ENCODE measurements around the gene VGLL2.

VGLL2 gene

DNA sequence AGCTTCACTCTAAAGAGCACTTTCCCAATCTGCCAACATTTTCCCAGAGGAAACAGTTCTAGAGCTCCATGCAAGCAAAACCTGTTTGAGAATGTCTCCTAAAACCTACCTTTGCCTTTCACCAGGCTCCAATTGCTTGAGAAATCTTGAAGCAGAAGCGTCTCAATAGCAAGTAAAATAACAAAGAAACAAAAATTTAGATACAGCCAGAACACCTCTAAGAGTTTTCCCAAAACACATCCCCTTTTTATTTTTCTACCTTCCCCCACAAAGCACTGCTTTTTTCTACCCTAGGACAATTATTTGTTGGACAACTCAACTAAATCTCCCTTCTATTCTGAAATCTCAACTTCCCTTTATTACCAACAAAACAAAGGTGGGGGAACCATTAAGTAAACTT lies 3.6 kb downstream of the VGLL2 start:
- no peak for DNase-seq (ENCODE audit: low spot score)

DNA sequence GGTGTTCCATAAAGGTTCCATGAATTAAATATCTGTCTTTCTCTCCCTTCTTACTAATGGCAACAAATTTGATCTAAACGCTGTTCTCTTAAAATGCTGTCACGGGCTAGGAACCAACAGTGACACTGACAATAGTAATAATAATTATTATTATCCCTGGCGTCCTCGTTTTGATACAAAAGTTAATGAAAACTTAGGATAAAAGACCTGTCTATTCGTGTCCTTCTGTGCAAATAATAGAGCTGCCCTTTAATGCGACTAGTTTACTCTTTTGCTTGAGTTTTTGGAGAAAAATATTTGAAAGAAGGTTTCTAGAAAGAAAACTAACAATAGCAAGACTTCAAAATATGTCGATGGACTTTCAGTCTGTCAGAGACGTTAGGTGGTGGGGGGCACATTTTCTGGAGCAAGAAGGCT lies 4.3 kb downstream of the VGLL2 start:
- DNase-seq (ENCODE audit: low spot score): no peak

DNA sequence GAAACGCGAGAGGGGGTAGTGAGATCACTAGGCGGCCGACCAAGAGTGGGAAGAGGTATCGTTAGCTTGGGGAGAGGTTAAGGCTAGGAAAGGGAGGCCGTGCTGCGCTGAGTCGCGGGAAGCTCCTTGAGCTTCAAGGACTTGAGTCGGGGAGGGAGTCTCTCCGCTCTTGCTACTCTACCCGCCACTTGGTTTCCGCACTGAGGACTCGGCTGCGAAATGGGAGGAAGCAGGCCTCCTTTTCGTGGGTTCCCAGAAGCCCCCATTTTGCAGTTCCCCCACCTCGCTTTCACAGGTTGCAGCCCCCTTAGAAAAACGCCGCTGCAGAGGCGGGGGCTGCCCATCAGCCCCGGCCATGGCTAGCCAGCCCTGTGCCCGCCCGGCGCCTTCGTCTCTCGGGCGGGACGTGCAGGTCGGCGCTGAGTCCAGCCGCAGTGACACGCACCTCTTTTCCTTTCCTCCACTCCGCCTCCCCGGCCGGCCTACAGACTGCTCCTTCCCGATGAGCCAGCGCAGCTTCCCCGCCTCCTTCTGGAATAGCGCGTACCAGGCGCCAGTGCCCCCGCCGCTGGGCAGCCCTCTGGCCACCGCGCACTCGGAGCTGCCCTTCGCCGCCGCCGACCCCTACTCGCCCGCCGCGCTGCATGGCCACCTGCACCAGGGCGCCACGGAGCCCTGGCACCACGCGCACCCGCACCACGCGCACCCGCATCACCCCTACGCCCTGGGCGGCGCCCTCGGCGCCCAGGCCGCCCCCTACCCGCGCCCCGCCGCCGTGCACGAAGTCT lies 4.9 kb downstream of the VGLL2 start:
- DNase-seq (ENCODE audit: low spot score): no peak

DNA sequence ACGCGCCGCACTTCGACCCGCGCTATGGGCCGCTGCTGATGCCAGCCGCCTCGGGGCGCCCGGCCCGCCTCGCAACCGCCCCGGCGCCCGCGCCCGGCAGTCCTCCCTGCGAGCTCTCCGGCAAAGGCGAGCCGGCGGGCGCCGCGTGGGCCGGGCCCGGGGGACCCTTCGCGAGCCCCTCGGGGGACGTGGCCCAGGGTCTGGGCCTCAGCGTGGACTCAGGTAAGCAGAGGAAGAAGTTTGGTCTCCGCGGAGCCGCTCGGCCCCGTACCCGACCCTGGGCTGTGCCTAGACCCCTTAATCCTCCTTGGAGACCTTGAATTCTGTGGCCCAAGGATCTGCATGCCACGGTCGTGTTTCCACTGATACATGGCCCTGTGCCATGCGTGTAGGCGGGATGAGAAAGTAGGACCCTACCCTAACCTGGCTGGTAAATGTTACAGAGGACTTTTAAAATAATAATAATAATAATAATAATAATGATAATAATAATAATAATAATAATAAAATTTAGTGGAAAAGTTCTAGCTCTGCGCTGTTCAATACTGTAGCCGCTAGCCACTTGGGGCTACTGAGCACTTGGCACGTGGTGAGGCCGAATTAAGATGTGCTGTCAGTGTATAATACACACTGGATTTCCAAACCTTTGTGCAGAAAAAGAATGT lies 5.6 kb downstream of the VGLL2 start:
- no peak for DNase-seq (ENCODE audit: low spot score)

DNA sequence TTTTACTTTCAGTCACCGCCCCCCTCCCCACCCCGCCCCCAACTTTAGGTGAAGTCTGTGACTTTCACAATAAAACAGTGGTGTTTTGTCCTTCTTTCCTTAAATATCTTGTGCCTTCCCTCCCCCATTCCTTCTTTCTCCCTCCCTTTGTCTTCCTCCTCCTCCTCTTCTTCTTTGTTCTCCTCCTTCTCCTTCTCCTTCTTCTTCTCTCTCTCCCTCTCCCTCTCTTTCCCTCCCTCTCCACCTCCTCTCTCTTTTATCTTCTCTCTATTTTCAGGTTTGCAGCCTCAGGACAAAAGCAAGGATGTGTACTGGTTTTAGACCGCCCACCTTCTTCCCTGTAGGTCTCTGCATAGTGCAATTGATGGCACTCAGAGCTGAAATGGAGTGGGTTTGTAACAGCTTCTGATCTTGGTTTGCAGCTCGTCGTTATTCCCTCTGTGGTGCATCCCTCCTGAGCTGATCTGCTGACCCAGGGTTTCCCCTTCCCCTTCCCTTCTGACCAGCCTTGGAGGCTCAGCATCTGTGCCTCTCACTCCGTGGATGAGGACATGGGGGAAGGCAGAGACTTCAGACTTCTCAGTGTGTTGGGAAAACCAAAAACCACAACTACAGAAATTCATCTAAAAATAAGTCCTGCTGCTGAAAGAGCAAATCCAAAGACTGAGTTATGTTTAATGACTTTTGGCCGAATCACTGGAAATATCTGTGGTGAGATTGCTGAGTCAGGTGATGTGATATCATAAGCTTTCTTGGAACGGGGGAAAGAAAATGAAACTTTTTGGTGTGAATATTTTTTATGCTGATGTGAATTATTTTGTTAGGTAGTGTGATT lies 6.9 kb downstream of the VGLL2 start:
- no peak for DNase-seq (ENCODE audit: low spot score)

DNA sequence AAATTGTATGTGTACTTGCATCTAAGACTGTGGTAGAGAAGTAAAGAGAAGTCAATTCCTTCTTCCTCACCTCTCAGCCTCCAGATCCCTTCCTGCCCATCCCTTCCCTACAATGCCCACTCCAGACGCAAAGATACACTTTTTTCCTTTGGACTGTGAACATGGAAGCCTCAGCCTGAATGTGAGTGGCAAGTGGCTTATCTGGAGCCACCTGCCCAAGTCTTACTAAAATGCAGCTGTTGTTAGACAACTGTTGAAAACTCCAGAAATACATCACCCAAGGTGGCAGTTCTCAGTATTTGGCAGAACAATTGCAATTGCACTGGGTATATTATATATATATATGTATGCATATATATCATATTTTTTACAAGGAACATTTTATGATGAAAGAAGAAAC lies 7.5 kb downstream of the VGLL2 start:
- no peak for DNase-seq (ENCODE audit: low spot score)

DNA sequence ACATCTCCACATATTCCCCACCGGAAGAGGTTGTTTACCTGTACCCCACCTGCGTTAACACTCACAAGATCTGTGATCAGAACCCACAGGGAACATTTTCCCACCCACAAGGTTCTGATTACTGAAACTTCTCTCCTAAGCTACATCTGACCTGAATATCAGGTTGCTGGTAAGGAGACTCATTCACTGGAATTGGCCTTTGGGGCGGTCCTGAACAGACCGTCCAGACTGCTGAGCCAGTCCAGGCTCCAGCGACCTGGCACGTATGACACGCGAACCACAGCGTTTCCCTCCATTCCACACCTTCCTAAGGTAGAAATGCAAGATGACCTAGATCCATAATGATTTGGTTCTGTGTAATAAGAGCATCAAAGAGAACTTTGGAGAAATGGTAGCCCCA lies 9.8 kb downstream of the VGLL2 start:
- no peak for DNase-seq (ENCODE audit: low spot score)

DNA sequence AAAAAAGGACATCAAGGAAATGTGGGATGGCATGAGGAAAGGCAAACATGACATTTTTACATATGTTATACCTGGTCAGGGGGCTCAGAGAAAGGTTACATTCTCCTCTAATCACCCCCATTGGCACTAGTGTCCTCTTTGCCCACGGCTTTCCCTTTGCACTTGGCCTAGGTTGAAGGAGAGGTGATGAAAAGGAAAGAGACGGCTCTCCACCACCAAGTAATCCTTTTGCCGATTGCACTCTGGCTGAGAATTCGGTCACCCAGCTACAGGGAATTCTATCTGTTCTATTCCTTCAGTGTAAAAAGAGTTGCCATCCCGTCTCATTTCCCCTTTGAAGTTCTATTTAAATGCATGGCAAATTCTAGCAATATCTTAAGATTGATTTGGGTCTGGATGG lies 10.4 kb downstream of the VGLL2 start:
- no peak for DNase-seq (ENCODE audit: low spot score)

DNA sequence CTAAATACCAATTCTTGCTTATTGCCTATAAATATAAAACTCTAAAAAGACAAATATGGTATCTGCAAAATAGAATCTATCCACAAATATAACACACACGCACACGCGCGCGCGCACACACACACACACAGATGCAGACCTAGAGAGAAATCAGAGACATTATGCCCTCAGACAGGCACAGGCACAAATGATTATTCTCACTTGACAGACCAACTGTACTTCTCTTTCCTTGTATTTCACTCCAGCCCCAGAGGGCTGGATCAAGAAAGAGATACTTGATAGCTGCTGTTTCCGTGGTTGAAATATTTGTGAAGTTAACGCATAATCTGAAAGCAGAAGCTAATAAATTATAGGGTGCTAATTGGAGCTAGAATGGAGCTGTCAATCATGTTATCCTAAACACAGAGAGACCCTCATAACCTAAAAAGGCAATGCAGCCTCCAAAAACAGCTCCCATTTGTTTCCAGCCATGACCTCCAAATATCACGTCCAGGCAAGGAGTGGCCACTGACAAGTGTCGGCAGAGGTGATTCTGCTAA lies 11.5 kb downstream of the VGLL2 start:
- DNase-seq (ENCODE audit: low spot score): no peak

DNA sequence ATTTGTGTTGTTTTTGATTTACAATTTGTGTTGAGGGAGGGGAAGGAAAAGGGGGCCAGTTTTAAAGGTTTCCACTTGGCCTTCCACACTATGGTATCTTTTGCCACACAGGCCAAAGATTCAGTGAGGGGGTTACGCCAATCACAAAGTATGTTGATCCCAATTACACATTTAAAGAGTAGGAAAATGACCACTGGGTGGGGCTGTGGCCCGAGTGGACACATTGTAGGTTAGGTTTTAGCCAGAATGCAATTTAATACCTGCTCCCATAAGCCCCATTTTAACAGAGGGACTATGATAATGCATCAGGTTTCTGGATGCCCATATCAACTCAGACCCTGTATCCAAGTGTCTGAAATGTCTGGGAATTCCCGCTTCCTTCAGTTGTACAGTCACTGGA lies 15.6 kb downstream of the VGLL2 start:
- no peak for DNase-seq (ENCODE audit: low spot score)

DNA sequence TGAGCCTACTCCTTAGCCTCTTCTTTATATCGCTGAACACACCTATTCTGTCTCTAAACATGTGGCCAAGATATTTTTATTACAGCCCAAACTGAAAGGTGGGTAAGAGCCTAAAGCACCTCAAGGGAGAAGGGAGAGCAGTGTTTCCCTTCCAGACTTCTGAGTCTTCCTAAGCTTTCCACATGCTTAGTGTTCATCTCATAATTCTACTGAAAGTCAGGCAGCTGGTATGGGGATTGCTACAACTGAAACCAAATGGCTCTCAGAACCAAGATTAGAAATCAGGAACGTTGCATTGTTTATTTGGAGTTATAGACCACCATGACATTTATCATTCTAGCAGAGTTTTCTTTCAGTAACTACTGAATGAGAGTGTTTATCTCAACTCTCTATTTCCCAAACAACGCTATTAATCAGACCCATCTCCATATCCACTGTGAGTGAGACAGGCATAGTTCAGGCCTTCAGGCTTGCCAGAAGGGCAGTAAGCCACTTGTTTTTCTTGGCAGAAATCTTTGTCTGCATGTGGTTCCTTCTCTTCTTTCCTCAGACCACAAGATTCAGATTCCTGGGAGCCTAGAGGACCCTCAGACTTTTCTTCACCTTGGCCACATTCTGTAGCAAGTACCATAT lies 22.8 kb downstream of the VGLL2 start:
- no peak for DNase-seq (ENCODE audit: low spot score)

DNA sequence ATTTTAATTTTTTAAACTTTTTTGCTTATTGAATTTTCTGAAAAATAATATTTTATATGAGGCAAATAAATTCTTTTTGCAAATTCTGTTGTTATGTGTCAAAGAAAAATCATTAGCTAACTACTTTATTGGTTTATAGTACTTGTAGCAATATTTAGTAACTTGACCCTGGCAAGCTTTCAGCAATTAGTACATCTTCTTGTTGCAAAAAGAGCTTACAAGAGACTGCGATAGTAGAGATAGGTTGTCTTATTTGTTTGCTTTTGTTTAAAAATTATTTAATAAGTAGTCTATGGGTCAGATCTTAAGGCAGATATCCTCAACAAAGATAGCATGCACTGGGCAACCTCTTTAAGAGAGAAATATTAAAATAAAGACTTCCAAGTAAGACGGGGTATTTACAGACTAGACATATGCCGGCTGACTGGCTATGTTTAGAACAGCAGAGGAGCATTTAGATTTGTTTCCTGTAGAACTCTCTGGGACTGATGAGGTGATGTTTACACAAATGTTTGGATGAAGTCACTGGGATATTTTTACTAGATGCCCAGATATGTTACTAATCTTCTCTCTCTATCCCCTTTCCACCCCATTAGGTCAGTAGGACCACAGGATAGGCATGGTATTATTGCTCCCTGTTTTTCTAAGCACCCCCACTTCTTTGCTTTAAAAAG lies 25.0 kb downstream of the VGLL2 start:
- no peak for DNase-seq (ENCODE audit: low spot score)

DNA sequence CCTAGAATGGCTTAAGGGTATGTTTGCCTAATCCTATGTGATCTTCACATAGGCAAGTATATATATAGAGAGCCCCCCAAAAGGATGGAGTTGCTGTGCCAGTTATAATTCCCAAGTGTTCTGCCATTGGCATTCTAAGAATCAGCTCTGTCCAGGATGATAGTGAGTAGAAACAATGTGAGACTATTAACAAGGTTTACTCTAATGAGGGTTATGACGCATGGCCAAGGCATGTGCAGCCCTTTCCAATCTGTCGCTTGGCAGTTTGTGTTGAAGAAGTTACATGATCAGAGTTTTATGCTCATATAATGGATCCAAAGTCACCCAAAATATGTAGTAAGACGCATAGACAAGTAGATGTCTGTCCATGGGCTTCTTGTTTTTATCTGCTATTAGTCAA lies 33.6 kb downstream of the VGLL2 start:
- DNase-seq (ENCODE audit: low spot score): no peak

DNA sequence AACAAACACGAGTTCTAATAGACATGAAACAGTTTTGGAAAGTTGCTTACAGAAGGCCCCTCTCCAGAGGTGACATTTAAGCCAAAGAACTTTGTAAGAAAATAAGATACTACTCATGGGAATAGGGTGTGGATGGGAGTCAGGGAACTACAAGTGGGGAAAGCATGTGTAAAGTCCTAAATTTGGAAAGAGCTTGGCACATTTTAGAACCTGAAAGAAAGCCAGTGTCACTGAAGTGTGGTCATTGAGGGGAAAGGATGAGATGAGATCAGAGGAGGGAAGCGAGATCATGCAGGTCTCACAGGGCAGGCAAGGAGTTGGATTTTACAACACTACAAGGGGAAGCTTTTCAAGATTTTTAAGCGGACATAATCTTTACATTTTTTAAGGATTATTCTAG lies 38.0 kb downstream of the VGLL2 start:
- no peak for DNase-seq (ENCODE audit: low spot score)

DNA sequence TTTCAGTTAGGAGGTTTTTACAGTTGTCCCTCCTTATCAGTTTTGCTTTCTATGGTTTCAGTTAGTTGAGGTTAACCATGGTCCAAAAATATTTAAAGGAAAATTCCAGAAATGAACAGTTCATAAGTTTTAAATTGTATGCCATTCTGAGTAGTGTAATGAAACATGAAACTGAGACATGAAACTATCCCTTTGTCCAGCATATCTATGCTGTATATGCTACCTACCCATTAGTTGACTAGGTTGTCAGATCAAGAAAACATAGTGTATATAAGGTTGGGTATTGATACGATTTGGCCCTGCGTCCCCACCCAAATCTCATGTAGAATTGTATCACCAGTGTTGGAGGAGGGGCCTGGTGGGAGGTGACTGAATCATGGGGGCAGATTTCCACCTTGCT lies 39.1 kb downstream of the VGLL2 start:
- no peak for DNase-seq (ENCODE audit: low spot score)

DNA sequence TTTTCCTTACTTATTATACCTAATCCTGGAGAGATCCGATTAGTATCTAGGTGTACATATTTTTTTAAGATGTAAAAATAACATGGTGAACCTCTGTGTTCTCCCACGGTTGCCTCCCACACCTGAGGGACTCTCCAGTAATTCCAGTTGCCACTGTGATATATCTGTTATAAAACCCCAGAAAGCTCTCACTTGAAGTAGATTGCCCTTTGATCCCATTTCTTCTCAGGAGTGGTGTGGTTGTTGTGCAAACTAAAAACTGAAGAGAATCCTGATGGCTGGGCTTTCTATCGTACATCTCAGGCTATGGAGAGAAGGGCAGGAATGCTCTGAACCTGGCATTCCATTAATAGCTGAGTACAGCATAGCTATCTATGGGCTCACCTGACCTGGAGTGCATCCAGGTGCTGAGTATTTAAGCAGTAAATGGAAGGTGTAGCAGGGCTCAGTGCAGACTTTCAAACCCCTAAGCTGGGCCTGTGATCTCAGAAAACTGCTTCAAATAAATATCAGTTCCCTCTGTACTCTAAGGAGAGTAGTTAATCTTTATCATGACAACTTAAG lies 41.0 kb downstream of the VGLL2 start:
- no peak for DNase-seq (ENCODE audit: low spot score)

DNA sequence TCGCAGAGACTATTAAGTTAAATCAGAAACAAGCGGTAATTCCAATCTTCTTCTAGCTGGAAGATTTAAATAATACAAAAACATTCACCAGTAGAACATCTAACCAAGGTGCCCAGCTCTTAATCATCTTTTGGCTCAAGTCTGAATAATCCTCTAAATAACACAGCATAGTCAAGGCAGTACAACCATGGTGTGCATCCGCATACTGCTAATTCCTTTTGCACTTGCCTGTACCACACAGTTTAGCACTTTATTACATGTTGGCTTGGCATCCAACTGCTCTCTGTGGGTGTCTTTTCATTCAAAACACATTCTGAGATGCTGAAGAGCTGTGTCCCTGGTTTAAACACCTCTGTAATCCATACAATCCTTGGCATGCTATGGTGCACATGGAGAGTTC lies 42.3 kb downstream of the VGLL2 start:
- DNase-seq (ENCODE audit: low spot score): no peak

DNA sequence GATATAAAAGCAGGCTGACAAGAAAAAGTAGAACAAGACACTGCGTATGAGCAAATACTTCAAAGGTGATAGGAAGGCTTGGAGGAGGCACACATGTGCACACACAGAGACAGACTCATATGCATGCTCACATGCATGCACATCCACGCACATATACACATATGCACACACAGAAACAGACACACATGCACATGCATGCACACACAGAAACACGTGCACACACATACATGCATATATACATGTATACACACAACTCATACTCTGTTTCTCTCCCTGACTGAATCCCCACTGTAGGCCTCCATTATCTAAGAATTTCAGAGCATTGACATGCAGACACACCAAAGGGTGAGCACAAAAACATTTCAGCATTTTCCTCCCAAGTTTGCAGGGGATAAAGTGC lies 43.7 kb downstream of the VGLL2 start:
- no peak for DNase-seq (ENCODE audit: low spot score)

DNA sequence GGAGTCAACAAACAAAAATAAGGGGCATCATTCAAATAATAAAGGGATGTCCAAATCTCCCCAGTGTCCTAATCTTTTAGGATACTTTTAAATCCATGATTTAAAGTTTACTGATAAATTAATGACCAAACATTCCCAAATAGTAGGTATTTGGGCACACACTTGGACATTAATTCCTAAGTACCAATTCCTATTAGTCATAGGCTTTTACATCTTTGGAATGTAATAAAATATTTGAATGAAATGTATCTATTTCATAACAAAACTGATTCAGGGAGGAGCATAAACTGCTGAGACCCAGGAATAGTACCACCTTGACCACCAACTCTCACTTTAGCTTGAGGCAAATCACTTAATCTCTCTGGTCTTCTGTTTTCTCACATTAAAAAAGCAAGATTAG lies 44.3 kb downstream of the VGLL2 start:
- no peak for DNase-seq (ENCODE audit: low spot score)

DNA sequence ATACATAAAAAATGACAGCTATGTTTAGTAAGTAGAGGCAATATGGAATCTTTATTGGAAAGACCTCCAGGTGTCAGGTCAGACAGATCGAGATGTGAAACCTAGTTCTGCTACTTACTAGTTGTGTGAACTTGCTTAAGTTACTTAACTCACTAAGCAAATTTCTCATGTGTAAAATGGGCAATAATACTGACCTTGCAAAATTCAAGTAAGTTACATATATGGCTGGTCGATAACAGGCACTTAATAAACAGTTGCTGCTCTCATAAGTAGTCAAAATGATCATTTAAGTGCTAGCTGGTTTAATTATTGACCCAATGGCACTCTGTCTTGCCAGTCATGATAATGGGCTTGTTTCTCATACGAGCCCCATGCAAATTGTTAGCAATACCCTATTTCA lies 46.0 kb downstream of the VGLL2 start:
- no peak for DNase-seq (ENCODE audit: low spot score)

DNA sequence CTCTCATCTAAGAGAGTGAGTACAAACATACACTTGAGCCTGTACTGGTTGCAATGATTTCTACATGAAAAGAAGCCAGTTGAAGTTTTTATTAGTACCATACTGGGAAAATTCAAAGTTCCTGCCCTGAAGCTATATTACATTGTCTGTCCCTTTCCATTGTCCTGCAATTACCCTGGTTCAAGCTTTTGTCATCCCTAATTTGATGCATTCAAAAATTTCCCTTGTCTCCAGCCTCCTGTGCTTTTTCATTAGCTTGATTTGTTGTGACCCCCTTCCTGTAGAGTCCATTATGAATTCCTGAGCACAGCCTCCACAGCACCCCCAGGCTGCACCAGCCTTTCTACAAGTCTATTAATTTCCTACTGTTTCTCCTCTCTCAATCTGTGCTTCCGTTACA lies 46.4 kb downstream of the VGLL2 start:
- DNase-seq (ENCODE audit: low spot score): no peak

Data from globus pallidus (tissue), 1 donor.